ENCODE measurements around the gene GFM2.
A peak's percentile ranks its signal among the peaks of the same experiment; 100 is the strongest.

Gene GFM2

DNA sequence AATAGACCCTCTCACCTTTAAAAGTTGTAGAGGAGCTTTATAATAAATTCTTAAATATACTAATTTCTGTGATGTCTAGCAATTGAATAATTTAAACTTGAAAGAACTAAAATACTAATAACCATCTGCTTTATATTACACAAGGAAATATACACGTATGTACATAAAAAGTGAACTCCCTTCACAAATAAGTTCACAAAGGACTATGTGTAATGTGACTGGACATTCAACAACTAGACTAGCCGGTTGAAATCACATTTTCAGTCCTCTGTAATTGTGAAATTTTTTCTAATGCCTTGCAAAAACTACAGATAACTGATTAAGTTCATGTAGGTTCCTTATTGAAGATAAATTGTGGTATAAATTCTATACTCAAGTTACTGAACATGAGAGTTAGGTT, 11.7 kb upstream of the GFM2 start:
- Histone ChIP-seq H3K27ac (replicated peaks) (no peak overlapping the region), H3K4me3 (replicated peaks; ENCODE audit: insufficient read depth, low read length) (no peak overlapping the region), H3K27me3 (ENCODE audit: insufficient read depth, poor library complexity, severe bottlenecking) (no peaks in the 10 kb centered on the region)
- no peak for DNase-seq (ENCODE audit: low read depth in 1 of 2, low spot score in 1 of 2)
- TF ChIP-seq POLR2AphosphoS5 (IDR thresholded peaks at IDR 0.05; ENCODE audit: low read depth): no peak
- TF ChIP-seq, protein P1, sequence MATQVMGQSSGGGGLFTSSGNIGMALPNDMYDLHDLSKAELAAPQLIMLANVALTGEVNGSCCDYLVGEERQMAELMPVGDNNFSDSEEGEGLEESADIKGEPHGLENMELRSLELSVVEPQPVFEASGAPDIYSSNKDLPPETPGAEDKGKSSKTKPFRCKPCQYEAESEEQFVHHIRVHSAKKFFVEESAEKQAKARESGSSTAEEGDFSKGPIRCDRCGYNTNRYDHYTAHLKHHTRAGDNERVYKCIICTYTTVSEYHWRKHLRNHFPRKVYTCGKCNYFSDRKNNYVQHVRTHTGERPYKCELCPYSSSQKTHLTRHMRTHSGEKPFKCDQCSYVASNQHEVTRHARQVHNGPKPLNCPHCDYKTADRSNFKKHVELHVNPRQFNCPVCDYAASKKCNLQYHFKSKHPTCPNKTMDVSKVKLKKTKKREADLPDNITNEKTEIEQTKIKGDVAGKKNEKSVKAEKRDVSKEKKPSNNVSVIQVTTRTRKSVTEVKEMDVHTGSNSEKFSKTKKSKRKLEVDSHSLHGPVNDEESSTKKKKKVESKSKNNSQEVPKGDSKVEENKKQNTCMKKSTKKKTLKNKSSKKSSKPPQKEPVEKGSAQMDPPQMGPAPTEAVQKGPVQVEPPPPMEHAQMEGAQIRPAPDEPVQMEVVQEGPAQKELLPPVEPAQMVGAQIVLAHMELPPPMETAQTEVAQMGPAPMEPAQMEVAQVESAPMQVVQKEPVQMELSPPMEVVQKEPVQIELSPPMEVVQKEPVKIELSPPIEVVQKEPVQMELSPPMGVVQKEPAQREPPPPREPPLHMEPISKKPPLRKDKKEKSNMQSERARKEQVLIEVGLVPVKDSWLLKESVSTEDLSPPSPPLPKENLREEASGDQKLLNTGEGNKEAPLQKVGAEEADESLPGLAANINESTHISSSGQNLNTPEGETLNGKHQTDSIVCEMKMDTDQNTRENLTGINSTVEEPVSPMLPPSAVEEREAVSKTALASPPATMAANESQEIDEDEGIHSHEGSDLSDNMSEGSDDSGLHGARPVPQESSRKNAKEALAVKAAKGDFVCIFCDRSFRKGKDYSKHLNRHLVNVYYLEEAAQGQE (IDR thresholded peaks at IDR 0.05; ENCODE audit: insufficient replicate concordance, low read depth): no peak
- TF ChIP-seq, protein P2, sequence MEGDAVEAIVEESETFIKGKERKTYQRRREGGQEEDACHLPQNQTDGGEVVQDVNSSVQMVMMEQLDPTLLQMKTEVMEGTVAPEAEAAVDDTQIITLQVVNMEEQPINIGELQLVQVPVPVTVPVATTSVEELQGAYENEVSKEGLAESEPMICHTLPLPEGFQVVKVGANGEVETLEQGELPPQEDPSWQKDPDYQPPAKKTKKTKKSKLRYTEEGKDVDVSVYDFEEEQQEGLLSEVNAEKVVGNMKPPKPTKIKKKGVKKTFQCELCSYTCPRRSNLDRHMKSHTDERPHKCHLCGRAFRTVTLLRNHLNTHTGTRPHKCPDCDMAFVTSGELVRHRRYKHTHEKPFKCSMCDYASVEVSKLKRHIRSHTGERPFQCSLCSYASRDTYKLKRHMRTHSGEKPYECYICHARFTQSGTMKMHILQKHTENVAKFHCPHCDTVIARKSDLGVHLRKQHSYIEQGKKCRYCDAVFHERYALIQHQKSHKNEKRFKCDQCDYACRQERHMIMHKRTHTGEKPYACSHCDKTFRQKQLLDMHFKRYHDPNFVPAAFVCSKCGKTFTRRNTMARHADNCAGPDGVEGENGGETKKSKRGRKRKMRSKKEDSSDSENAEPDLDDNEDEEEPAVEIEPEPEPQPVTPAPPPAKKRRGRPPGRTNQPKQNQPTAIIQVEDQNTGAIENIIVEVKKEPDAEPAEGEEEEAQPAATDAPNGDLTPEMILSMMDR (IDR thresholded peaks at IDR 0.05; ENCODE audit: insufficient read depth, low read length): no peak
- no peak for TF ChIP-seq SPI1 (IDR thresholded peaks at IDR 0.05; ENCODE audit: borderline replicate concordance, low read depth)
- no peak for TF ChIP-seq GABPA (IDR thresholded peaks at IDR 0.05; ENCODE audit: low read depth)

DNA sequence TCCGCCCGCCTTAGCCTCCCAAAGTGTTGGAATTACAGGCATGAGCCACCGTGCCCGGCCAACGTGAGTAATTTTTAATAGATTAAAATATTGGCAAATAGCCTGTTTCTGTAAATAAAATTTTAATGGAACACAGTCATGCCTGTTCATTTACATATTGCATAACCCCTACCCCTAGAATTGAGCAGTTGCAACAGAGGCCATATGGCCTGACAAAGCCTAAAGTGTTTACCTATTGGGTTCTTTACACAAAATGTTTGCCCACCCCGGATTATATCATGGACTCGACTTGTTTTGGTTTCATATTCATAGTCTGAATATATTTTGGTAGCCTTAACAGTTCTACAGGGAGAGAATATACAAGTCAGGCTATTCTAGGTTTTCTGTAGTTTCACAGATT, 5.4 kb upstream of the GFM2 start:
- Histone ChIP-seq H3K27me3 (ENCODE audit: insufficient read depth, poor library complexity, severe bottlenecking) (no peaks in the 10 kb centered on the region), H3K27ac (replicated peaks) (no peak overlapping the region), H3K4me3 (replicated peaks; ENCODE audit: insufficient read depth, low read length) (no peak overlapping the region)
- DNase-seq (ENCODE audit: low read depth in 1 of 2, low spot score in 1 of 2): no peak
- TF ChIP-seq SPI1 (IDR thresholded peaks at IDR 0.05; ENCODE audit: borderline replicate concordance, low read depth): no peak
- TF ChIP-seq, protein P2 (IDR thresholded peaks at IDR 0.05; ENCODE audit: insufficient read depth, low read length): no peak
- no peak for TF ChIP-seq POLR2AphosphoS5 (IDR thresholded peaks at IDR 0.05; ENCODE audit: low read depth)
- TF ChIP-seq GABPA (IDR thresholded peaks at IDR 0.05; ENCODE audit: low read depth): no peak
- TF ChIP-seq, protein P1 (IDR thresholded peaks at IDR 0.05; ENCODE audit: insufficient replicate concordance, low read depth): no peak

DNA sequence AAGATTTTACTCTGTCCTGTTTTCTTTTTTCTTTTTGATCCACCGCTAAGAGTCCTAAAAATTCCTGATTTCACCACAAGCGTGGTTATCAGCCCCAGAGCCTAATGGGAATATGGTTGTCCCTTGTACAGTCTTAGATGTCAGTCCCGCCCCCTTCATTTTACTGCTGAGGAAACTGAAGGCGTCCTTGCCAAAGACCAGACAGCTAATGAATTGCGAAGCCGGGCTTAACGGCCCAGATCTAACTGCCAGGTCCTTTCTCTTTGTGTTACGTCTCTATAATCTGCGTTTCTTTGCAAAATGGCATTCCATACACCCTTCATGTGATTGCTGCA, 629 bp upstream of the GFM2 start:
- Histone ChIP-seq H3K27me3 (ENCODE audit: insufficient read depth, poor library complexity, severe bottlenecking) (no peaks in the 10 kb centered on the region), H3K4me3 (replicated peaks; ENCODE audit: insufficient read depth, low read length) (peak overlapping the region; percentile 74), H3K27ac (replicated peaks) (peak overlapping the region; percentile 89)
- TF ChIP-seq, protein P2 (IDR thresholded peaks at IDR 0.05; ENCODE audit: insufficient read depth, low read length): no peak
- no peak for TF ChIP-seq GABPA (IDR thresholded peaks at IDR 0.05; ENCODE audit: low read depth)
- TF ChIP-seq, protein P1 (IDR thresholded peaks at IDR 0.05; ENCODE audit: insufficient replicate concordance, low read depth): no peak
- no peak for TF ChIP-seq SPI1 (IDR thresholded peaks at IDR 0.05; ENCODE audit: borderline replicate concordance, low read depth)
- TF ChIP-seq POLR2AphosphoS5 (IDR thresholded peaks at IDR 0.05; ENCODE audit: low read depth): no peak
- DNase-seq (ENCODE audit: low read depth in 1 of 2, low spot score in 1 of 2): peak in 1 of 2 experiments; percentile 32
